GM12892 (cell line): Measurements from ENCODE around the gene RNF207.
"Not testable (repeated sequence)": the region's sequence is repeated elsewhere in the genome, so short reads cannot be mapped to it uniquely, and the experiment has no call there.

Experiments
- POLR2A ChIP-seq: IDR thresholded peaks from 2 replicates; pipeline ENCODE4 v1.6.1; 2011; ENCODE audit warnings: low read depth, low read length, control low read depth
- POLR2AphosphoS5 ChIP-seq: IDR thresholded peaks from 2 replicates; pipeline ENCODE4 v1.6.1; 2011; ENCODE audit warnings: low read depth, low read length, control low read depth

- not testable (repeated sequence) for TF ChIP-seq POLR2AphosphoS5, POLR2A
Measured at GRCh38 chr1:6219641-6220040, 13.7 kb downstream of the RNF207 start.
